Gastroesophageal sphincter (tissue), 3 donors: ENCODE measurements around the gene NAGPA.
"Not testable (repeated sequence)": the region's sequence is repeated elsewhere in the genome, so short reads cannot be mapped to it uniquely, and the experiment has no call there.

Experiments
- EP300 ChIP-seq: sonication (generic); formaldehyde crosslinking; IDR thresholded peaks from one replicate; pipeline ENCODE4 v1.6.1; 2017; ENCODE audit warnings: antibody characterized with exemption, mild to moderate bottlenecking
- TF ChIP-seq, protein P1 (sequence below), 4 experiments: fragments of 200-600 bp in 2 of 4; fragments of 450-650 bp in 2 of 4; sonication (generic) in 1 of 4; IDR thresholded peaks; one replicate each; pipeline ENCODE4 v1.5.1; 2017 to 2019; ENCODE audit warnings: antibody characterized with exemption in 4 of 4, mild to moderate bottlenecking in 2 of 4, moderate library complexity in 2 of 4

DNA sequence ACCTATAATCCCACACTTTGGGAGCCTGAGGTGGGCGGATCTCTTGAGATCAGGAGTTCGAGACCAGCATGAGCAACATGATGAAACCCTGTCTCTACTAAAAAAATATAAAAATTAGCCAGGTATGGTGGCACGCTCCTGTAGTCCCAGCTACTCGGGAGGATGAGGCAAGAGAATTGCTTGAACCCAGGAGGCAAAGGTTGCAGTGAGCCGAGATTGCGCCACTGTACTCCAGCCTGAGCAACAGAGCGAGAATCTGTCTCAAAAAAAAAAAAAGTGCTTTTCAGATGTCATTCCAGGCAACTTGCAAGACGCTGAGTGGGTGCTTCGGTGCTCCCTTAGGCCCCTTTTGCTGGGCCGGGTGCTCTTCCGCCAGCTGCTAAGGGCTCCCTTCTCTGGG, 10.8 kb upstream of the NAGPA start:
- TF ChIP-seq, protein P1, sequence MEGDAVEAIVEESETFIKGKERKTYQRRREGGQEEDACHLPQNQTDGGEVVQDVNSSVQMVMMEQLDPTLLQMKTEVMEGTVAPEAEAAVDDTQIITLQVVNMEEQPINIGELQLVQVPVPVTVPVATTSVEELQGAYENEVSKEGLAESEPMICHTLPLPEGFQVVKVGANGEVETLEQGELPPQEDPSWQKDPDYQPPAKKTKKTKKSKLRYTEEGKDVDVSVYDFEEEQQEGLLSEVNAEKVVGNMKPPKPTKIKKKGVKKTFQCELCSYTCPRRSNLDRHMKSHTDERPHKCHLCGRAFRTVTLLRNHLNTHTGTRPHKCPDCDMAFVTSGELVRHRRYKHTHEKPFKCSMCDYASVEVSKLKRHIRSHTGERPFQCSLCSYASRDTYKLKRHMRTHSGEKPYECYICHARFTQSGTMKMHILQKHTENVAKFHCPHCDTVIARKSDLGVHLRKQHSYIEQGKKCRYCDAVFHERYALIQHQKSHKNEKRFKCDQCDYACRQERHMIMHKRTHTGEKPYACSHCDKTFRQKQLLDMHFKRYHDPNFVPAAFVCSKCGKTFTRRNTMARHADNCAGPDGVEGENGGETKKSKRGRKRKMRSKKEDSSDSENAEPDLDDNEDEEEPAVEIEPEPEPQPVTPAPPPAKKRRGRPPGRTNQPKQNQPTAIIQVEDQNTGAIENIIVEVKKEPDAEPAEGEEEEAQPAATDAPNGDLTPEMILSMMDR (IDR thresholded peaks at IDR 0.05), result not testable (repeated sequence)
- TF ChIP-seq EP300, result not testable (repeated sequence)
